Spinal cord (tissue), 10 donors: ENCODE data around the gene SMIM44. TPM values are rescaled to one million over a fixed set of nuclear protein-coding genes. Genes with fewer than 3 reads are reported as not detected.

Source experiments
- DNase-seq, 6 donors: peaks; one replicate each; pipeline versions ENCODE4 v3.0.0 to v3.0.0-alpha.2; 2013 to 2015; ENCODE audit warnings: low spot score in 6 of 6, low read depth in 4 of 6
- H3K27ac ChIP-seq: one replicate; pipeline ENCODE4 v1.5.1; 2013; ENCODE audit warnings: low read depth, low read length, control low read depth
- H3K27me3 ChIP-seq: one replicate; pipeline ENCODE4 v1.6.1; 2013; ENCODE audit warnings: low read length; ENCODE audit not compliant: control insufficient read depth, insufficient read depth
- H3K36me3 ChIP-seq: one replicate; pipeline ENCODE4 v1.6.1; 2013; ENCODE audit warnings: low read length; ENCODE audit not compliant: control insufficient read depth, insufficient read depth
- H3K4me1 ChIP-seq: one replicate; pipeline ENCODE4 v1.6.1; 2013; ENCODE audit warnings: low read length; ENCODE audit not compliant: control insufficient read depth, insufficient read depth
- H3K4me3 ChIP-seq: one replicate; pipeline ENCODE4 v1.5.1; 2013; ENCODE audit warnings: low read depth, low read length, control low read depth
- H3K9me3 ChIP-seq: one replicate; pipeline ENCODE4 v1.6.1; 2013; ENCODE audit warnings: low read length; ENCODE audit not compliant: control insufficient read depth, insufficient read depth
- WGBS: methylation state at CpG from one replicate; pipeline ENCODE4 v1.1.5; 2013; ENCODE audit warnings: missing lambda C conversion rate; ENCODE audit not compliant: insufficient coverage; 5-methylcytosine and 5-hydroxymethylcytosine counted together
- polyA plus RNA-seq, 2 donors: library from polyadenylated mRNA; unstranded; fragments of 120-200 nt; gene quantifications; one replicate each; pipeline ENCODE4 v1.2.1, GENCODE V29; 2013; ENCODE audit not compliant: insufficient read length in 2 of 2
- total RNA-seq, 2 donors: library from RNA; depleted of rRNA in 1 of 2; stranded (reverse); fragments of 120-200 nt in 1 of 2; fragments of >200 nt in 1 of 2; gene quantifications; one replicate each; pipeline versions ENCODE4 v1.2.3 to v1.2.4, GENCODE V29; 2013 to 2014
- donor health status: healthy.

The SMIM44 gene
- total and polyA plus RNA-seq, 4 donors: not detected

DNA sequence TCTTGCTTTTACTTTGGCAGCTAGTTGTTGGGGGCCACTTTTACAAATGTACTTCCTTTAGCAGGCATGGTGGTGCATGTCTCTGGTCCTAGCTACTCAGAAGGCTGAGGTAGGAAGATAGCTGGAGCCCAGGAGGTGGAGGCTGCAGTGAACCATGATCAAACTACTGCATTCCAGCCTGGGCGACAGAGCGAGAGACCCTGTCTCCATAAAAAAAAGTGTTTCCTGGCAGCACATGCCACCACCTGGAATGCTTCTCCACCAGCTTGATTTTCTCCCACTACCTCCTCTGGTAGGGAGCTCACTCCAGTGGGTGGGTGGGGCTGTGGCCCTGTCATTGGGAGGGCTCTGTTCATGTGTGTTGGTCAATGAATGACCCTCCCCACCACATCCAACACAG is 35.4 kb upstream of the SMIM44 start:
- WGBS: 100% methylated on average over 1 of the region's 2 CpGs
- Histone ChIP-seq H3K36me3 (peaks cover 77% of the 10 kb centered on the region), H3K4me1 (peaks cover 22% of the 10 kb centered on the region)

DNA sequence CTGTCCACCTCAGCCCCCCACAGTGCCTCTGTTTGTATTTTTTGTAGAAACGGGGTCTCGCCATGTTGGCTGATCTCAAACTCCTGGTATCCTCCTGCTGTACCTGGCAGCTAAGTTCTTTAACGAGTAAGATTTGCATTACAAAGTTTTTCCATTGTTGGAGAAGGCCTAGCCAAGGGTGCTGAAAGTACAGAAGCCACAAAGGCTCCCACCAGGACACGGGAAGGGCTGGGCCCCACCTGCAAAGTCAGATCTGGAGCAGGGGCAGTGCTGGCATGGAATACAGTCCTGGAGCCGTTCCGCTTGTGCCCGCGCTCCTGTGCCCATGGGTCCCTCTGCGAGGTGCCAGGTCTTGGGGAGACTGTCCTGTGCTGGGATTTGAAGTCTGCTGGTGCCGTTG is 35.0 kb upstream of the SMIM44 start:
- H3K4me1 ChIP-seq: peaks cover 26% of the 10 kb centered on the region
- WGBS: 76% methylated on average over 10 of the region's 10 CpGs
- no peak overlapping the region for H3K4me3 ChIP-seq
- no peaks in the 10 kb centered on the region for H3K9me3 ChIP-seq
- no peak for DNase-seq
- no peaks in the 10 kb centered on the region for H3K27me3 ChIP-seq
- no peak overlapping the region for H3K27ac ChIP-seq
- peaks cover 77% of the 10 kb centered on the region for H3K36me3 ChIP-seq

More for the DNA sequence above, 35.4 kb upstream of the SMIM44 start:
- no peak for DNase-seq
- no peaks in the 10 kb centered on the region for H3K27me3 ChIP-seq
- H3K4me3 ChIP-seq: no peak overlapping the region
- no peaks in the 10 kb centered on the region for H3K9me3 ChIP-seq
- no peak overlapping the region for H3K27ac ChIP-seq

DNA sequence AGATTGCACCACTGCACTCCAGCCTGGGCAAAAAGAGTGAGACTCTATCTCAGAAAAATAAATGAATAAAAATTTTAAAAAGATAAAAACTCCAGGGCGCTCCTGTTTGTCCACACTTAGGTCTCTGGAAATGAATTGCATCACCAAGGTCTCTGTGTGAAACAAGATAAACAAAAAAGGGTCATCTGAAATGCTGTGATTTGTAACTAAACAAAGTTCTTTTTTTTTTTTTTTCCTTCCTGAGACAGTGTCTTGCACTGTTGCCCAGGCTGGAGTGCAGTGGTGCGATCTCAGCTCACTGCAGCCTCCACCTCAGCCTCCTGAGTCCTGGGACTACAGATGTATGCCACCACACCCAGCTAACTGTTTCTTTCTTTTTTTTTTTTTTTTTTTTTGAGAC is 34.4 kb upstream of the SMIM44 start:
- no peaks in the 10 kb centered on the region for H3K27me3 ChIP-seq
- no peak overlapping the region for H3K4me3 ChIP-seq
- H3K36me3 ChIP-seq: peaks cover 77% of the 10 kb centered on the region
- WGBS: no CpG with 5 or more reads among the region's 2 CpGs
- H3K9me3 ChIP-seq: no peaks in the 10 kb centered on the region
- H3K27ac ChIP-seq: no peak overlapping the region
- H3K4me1 ChIP-seq: peaks cover 32% of the 10 kb centered on the region
- no peak for DNase-seq

DNA sequence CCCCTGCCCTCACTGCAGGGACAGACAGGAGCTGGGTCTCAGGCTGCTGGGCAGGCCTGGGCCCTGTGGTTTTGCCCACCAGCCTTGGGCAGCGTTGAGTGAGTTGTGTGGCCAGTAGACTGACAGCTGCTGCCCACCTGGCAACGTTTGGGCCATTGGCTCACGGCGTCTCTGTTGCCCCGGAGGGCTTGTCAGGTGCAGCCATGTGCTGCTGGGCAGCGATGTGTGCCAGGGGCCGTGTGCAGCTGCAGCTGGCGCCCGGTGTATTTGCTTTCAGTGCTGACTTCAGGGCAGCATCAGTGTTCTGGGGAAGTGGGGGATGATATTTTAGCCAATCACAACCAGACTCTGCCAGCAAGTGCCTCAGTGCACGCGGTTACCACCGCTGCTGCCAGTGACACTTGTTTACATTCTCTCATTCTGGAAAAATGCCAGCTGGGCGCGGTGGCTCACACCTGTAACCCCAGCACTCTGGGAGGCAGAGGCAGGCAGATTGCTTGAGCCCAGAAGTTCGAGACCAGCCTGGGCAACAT is 33.5 kb upstream of the SMIM44 start:
- Histone ChIP-seq H3K4me3 (no peak overlapping the region), H3K4me1 (peaks cover 41% of the 10 kb centered on the region), H3K9me3 (no peaks in the 10 kb centered on the region), H3K27me3 (no peaks in the 10 kb centered on the region), H3K27ac (no peak overlapping the region), H3K36me3 (peaks cover 77% of the 10 kb centered on the region)
- peak in 1 of 6 donors; percentile 71 for DNase-seq
- 41% methylated on average over 15 of the region's 15 CpGs for WGBS

DNA sequence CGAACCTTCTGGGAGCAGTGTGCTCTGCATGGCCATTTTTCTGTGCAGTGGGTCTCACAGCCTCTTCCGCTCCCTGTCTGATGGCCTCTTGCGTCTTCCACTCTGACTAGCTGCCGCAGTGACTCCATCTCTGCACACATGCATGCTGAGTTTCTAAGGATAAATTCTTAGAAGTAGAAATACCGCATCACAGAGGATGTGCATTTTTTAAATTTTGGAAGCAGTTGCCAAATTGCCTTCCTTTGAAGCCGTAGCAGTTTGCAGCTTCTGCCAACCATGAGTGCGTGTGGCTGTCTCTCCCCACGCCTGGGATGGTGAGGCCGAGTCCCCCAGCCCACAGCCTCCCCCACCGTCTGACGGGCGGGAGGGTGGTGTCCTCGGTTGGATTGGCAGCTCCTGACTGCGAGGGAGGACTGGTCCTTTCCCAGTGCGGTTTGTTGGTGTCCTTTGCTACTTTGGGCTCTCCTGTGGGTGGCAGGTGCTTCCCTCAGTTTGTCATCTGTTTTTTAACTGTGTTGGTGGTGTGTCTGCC is 32.7 kb upstream of the SMIM44 start:
- Histone ChIP-seq H3K27me3 (no peaks in the 10 kb centered on the region), H3K4me3 (no peak overlapping the region), H3K9me3 (no peaks in the 10 kb centered on the region), H3K36me3 (peaks cover 81% of the 10 kb centered on the region), H3K27ac (no peak overlapping the region), H3K4me1 (peaks cover 46% of the 10 kb centered on the region)
- peak in 2 of 6 donors; percentile 9 to 28 for DNase-seq
- WGBS: 61% methylated on average over 7 of the region's 15 CpGs

DNA sequence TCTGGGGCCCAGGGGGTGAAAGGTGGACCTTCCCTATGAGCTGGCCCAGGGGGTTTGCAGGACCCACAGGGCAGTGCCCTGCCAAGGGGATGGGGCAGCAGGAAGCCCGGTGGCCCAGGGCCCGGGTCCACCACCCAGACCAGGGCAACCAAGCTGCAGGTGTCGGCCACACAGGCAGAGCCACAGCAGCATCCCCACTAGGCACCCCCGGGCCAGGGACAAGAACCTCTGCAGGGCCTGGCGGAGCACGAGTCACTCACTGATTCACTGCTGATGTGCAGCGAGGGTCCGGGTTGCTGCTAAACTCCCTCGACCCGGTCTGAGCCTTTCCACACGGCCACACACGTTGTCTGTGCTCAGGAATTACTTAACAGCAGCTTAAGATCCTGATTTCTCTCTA is 31.7 kb upstream of the SMIM44 start:
- peaks cover 81% of the 10 kb centered on the region for H3K36me3 ChIP-seq
- DNase-seq: no peak
- H3K4me1 ChIP-seq: peaks cover 54% of the 10 kb centered on the region
- 87% methylated on average over 12 of the region's 12 CpGs for WGBS
- H3K27ac ChIP-seq: no peak overlapping the region
- H3K4me3 ChIP-seq: no peak overlapping the region
- no peaks in the 10 kb centered on the region for H3K27me3 ChIP-seq
- no peaks in the 10 kb centered on the region for H3K9me3 ChIP-seq

DNA sequence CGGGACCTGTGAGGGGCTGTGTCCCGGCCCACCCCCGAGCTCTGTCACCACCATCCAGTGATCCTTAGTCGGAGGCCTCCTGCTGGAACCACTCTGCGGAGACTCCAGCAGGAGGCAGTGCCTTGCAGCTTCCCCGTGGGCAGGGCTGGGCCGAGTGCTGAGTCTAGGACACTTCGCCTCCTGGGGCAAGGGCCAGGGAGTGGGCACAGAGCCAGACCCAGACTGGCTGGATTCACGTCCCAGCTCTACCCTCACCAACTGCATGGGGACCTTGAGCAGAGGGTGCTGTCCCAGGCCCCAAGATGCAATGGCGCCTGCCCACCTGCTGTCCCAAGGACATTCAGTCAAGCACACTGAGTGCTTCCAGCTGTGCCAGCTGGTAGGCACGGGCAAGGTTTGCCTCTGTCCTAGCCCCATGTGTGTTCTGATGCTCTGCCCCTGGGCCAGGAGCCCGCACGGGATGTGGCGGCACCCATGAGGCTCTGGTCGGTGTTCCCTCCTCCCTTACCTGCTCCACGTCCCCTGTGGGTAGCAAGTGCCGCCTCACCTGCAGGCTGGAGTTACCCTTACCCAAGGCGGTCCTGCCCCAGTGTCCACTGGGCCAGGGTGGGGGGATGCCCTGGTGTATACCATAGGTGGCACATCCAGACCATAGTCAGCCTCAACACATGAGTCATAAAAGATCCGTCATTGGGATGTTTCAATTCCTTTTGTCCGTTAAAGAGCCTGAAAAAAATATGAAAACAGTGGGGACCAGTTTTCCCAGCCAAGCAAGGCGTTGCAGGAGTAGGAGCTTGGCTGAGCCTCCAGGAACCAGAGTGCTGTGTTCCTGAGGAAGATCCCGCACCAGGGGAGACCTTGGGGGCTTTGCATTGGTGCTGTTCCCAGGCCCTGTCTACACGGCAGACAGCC is 30.2 kb upstream of the SMIM44 start:
- H3K36me3 ChIP-seq: peaks cover 83% of the 10 kb centered on the region
- WGBS: 82% methylated on average over 23 of the region's 23 CpGs
- H3K27ac ChIP-seq: no peak overlapping the region
- H3K9me3 ChIP-seq: no peaks in the 10 kb centered on the region
- DNase-seq: no peak
- H3K27me3 ChIP-seq: no peaks in the 10 kb centered on the region
- H3K4me3 ChIP-seq: no peak overlapping the region
- H3K4me1 ChIP-seq: peaks cover 65% of the 10 kb centered on the region

DNA sequence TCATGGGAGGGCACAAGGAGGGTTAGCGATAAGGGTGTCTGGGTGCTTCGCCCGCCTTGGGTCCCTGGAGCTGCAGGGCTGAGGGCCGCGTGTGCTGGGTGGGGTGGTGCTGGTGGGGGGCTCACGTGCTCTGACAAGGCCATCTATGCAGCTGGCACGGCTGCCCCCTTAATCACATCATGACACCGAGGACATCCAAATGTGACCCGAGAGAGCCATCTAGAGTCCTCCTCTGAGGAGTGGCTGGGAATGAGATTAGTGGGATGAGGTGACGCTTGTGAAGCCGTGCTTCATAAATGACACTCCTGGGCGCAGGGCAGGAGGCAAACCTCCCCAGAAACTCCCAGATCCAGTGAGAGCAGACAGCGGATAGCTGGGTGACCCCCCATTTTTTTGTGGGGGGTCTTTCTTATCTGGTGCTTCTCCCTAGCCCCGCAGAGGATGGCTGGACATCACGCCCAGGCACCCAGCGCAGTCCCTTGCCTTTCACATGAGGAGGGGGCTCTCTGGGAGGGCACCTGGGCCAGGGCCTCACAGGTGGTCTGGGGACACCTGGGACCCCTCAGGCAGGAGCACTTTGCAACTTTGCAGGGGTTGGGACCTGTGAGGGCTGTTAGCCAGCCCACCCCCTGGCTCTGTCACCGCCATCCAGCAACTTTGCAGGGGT is 29.5 kb upstream of the SMIM44 start:
- no peaks in the 10 kb centered on the region for H3K27me3 ChIP-seq
- no peak overlapping the region for H3K4me3 ChIP-seq
- DNase-seq: peak in 1 of 6 donors; percentile 53
- H3K4me1 ChIP-seq: peaks cover 72% of the 10 kb centered on the region
- H3K36me3 ChIP-seq: peaks cover 85% of the 10 kb centered on the region
- WGBS: 80% methylated on average over 8 of the region's 17 CpGs
- no peak overlapping the region for H3K27ac ChIP-seq
- H3K9me3 ChIP-seq: no peaks in the 10 kb centered on the region

DNA sequence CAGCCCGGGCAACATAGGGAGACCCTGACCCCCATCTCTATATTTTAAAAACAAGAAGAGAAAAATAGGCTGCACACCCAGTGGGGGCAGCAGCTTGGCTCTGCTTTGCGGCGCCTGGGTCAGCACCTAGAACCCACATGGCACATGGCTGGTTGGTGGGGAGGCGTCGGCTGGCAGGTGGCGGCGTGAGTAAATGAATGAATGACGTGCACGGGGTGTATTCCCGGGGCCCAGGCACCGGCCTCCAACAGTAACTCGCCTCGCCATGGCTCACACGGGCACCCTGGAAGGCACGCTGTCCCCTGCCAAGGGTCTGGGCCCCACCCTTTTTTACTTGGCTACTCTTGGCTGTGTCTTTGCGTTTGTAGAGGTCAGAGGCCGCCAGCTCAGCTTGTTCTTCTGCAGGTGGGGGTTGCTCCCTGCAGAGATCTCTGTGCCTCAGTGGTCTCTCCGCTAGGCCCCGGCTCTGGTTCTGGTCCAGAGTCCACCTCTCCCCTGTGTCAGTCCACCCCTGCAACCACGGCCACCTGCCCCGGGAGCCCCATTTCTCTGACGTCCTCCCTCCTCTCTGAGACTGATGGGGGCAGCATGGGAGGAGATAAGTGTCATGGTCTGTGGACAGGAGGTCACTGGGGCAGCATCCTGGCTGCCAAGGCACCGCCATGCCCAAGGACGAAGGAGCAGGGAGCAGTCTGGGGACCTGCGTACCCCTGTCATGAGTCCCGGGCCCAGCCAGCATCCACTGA is 28.4 kb upstream of the SMIM44 start:
- no peak for DNase-seq
- WGBS: 87% methylated on average over 22 of the region's 26 CpGs
- peaks cover 76% of the 10 kb centered on the region for H3K4me1 ChIP-seq
- peaks cover 80% of the 10 kb centered on the region for H3K36me3 ChIP-seq
- no peaks in the 10 kb centered on the region for H3K27me3 ChIP-seq
- H3K27ac ChIP-seq: no peak overlapping the region
- H3K9me3 ChIP-seq: no peaks in the 10 kb centered on the region
- no peak overlapping the region for H3K4me3 ChIP-seq
